Osteoblast (primary cell): ENCODE results near the gene ROPN1L. TPM values are rescaled to one million over a fixed set of nuclear protein-coding genes. Genes with fewer than 3 reads are reported as not detected.

Source experiments
- DNase-seq: peaks from one replicate; pipeline ENCODE4 v3.0.0; 2011; ENCODE audit warnings: low spot score, mixed read lengths; ENCODE audit not compliant: insufficient read length; ENCODE audit errors: missing footprints
- H2AFZ ChIP-seq: 2 replicates; pipeline ENCODE4 v1.6.0; 2011; ENCODE audit warnings: mild to moderate bottlenecking, low read length
- H3K27ac ChIP-seq: 2 replicates; pipeline ENCODE4 v1.5.1; 2011; ENCODE audit warnings: mild to moderate bottlenecking, low read depth, low read length, moderate library complexity
- H3K27me3 ChIP-seq: 2 replicates; pipeline ENCODE4 v1.6.0; 2012; ENCODE audit warnings: mild to moderate bottlenecking, control low read depth, inconsistent platforms, low read length, moderate library complexity; ENCODE audit not compliant: insufficient read depth
- H3K36me3 ChIP-seq: 2 replicates; pipeline ENCODE4 v1.5.1; 2011; ENCODE audit warnings: mild to moderate bottlenecking, low read length, control low read depth, moderate library complexity; ENCODE audit not compliant: insufficient read depth
- H3K4me1 ChIP-seq: 2 replicates; pipeline ENCODE4 v1.5.1; 2011; ENCODE audit warnings: mild to moderate bottlenecking, low read length, control low read depth, moderate library complexity; ENCODE audit not compliant: insufficient read depth
- H3K4me2 ChIP-seq: 2 replicates; pipeline ENCODE4 v1.6.0; 2011; ENCODE audit warnings: mild to moderate bottlenecking, low read length; ENCODE audit not compliant: insufficient read depth
- H3K4me3 ChIP-seq: fragments of 200-600 bp; sonication (generic); 3 replicates; pipeline ENCODE4 v1.5.1; 2012; ENCODE audit warnings: mild to moderate bottlenecking, low read length, inconsistent platforms; ENCODE audit not compliant: insufficient read depth
- H3K79me2 ChIP-seq: 2 replicates; pipeline ENCODE4 v1.6.0; 2012; ENCODE audit warnings: mild to moderate bottlenecking, low read length, control low read depth, inconsistent platforms; ENCODE audit not compliant: insufficient read depth
- H3K9me3 ChIP-seq: 2 replicates; pipeline ENCODE4 v1.5.1; 2011; ENCODE audit warnings: low read depth, low read length, control low read depth
- H4K20me1 ChIP-seq: 2 replicates; pipeline ENCODE4 v1.6.0; 2012; ENCODE audit warnings: mild to moderate bottlenecking, low read length, control low read depth; ENCODE audit not compliant: insufficient read depth
- total RNA-seq: library from RNA; depleted of rRNA; stranded (reverse); fragments of >200 nt; gene quantifications from 2 replicates; pipeline ENCODE4 v1.2.3, GENCODE V29; 2012
- TF ChIP-seq, protein P1 (sequence below): IDR thresholded peaks from 2 replicates; pipeline ENCODE4 v1.5.1; 2011; ENCODE audit warnings: mild to moderate bottlenecking, low read depth, low read length, moderate library complexity; ENCODE audit errors: extremely low read depth

ROPN1L gene
- total RNA-seq, 1 donor, result 0.72 TPM

DNA sequence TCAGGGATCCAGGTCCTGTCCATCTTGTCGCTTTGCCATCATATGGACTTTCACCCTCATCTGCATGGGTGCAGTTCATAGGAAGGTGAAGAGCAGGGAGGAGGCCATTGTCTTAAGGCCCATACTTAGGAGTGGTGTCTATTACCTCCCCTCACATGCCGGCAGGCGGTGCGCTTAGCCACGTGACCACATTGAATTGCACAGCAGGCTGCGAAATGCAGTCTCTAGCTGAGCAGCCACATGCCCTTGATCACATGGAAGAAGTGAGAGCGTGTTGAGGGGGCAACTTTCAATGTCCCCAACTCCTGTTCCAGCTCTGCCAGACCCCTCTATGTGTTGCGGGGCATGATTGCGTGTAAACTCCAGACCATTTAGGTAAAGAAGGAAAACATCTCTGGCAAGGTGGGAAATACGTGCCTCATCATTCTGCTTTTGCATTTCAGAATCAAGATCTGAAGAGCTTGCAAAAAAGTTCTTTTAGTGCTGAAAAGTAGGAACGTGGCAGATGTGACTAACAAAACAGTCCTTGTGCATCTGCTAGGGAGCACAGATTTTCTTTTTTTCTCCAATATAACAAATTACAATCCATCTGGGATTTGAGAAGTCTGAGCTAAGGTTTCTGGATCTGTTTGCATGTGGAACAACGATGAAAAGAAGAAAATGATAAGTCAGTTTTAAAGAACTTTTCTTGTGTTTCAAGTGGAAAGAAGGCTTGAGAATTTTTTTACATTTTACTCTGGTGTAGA, 34.4 kb downstream of the ROPN1L start:
- DNase-seq, result no peak

DNA sequence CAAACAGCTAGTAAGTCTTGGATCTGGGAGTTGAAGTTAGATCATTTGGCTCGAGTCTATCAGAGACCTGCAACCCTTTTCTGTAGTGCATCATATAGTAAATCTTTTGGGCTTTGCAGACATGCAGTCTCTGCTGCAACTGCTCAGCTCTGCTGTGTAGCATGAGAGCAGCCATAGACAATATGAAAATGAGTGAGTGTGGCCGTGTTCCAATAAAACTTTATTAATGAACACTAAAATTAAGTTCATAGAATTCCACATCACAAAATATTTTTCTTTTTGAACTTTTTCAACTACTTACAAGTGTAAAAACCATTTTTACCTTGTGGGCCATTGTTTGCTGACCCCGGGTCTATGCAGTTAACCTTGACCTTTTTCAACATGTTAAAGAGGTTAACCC, 35.2 kb downstream of the ROPN1L start:
- Histone ChIP-seq H4K20me1 (no peaks in the 10 kb centered on the region), H3K9me3 (no peaks in the 10 kb centered on the region), H3K4me3 (no peak overlapping the region), H3K27ac (no peak overlapping the region), H3K79me2 (no peaks in the 10 kb centered on the region), H3K27me3 (no peaks in the 10 kb centered on the region), H3K4me1 (peaks cover 25% of the 10 kb centered on the region), H2AFZ (no peak overlapping the region), H3K4me2 (no peak overlapping the region), H3K36me3 (no peaks in the 10 kb centered on the region)
- TF ChIP-seq, protein P1, sequence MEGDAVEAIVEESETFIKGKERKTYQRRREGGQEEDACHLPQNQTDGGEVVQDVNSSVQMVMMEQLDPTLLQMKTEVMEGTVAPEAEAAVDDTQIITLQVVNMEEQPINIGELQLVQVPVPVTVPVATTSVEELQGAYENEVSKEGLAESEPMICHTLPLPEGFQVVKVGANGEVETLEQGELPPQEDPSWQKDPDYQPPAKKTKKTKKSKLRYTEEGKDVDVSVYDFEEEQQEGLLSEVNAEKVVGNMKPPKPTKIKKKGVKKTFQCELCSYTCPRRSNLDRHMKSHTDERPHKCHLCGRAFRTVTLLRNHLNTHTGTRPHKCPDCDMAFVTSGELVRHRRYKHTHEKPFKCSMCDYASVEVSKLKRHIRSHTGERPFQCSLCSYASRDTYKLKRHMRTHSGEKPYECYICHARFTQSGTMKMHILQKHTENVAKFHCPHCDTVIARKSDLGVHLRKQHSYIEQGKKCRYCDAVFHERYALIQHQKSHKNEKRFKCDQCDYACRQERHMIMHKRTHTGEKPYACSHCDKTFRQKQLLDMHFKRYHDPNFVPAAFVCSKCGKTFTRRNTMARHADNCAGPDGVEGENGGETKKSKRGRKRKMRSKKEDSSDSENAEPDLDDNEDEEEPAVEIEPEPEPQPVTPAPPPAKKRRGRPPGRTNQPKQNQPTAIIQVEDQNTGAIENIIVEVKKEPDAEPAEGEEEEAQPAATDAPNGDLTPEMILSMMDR, result no peak
- DNase-seq, result no peak

More for the DNA sequence above, 34.4 kb downstream of the ROPN1L start:
- Histone ChIP-seq H3K36me3 (no peaks in the 10 kb centered on the region), H2AFZ (no peak overlapping the region), H3K27ac (no peak overlapping the region), H3K79me2 (no peaks in the 10 kb centered on the region), H3K27me3 (no peaks in the 10 kb centered on the region), H3K4me1 (peaks cover 25% of the 10 kb centered on the region), H3K4me3 (no peak overlapping the region), H3K4me2 (no peak overlapping the region), H3K9me3 (no peaks in the 10 kb centered on the region), H4K20me1 (no peaks in the 10 kb centered on the region)
- TF ChIP-seq, protein P1, result no peak

DNA sequence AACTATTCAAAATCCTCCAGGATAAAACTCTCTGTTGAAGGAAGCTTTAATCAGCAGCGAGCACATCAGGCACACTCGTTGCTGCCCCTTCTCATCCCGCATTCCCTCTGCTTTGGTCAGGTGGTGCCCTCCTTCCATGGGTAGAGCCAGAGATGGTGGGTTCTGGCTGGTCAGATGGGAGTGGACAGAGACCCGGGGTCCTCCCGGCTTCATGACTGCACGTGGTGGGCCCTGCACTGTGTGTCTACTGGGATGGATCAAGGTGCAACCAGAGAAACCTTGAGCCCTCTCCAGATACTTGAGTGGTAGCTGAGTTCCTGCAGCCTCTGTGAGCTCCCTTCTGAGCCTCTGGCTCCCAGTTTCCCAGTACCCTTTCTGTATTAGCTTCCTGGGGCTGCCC, 36.3 kb downstream of the ROPN1L start:
- no peaks in the 10 kb centered on the region for H3K36me3 ChIP-seq
- no peaks in the 10 kb centered on the region for H3K79me2 ChIP-seq
- no peak for DNase-seq
- no peak overlapping the region for H3K4me3 ChIP-seq
- no peaks in the 10 kb centered on the region for H4K20me1 ChIP-seq
- H3K27ac ChIP-seq, result peak overlapping the region; percentile 31
- H3K9me3 ChIP-seq, result no peaks in the 10 kb centered on the region
- H3K4me1 ChIP-seq, result peaks cover 25% of the 10 kb centered on the region
- TF ChIP-seq, protein P1, result no peak
- H3K27me3 ChIP-seq, result no peaks in the 10 kb centered on the region
- no peak overlapping the region for H2AFZ ChIP-seq
- H3K4me2 ChIP-seq, result no peak overlapping the region

DNA sequence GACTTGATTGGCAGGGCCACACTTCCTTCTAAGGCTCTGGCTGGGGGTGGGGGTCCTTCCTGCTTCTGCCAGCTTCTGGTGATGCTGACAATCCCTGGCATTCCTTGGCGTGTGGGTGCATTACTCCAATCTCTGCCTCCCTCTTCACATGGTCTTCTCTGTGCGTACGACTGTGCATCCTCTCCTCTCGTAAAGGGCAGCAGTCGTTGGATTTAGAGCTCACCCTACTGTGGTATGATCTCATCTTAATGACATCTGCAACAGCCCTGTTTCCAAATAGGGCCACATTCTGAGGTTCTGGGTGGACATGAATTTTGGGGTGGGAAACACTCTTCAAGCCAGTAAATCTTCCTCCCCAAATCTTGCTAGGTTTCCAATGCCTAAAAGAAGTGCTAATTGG, 36.8 kb downstream of the ROPN1L start:
- DNase-seq, result no peak
- Histone ChIP-seq H4K20me1 (no peaks in the 10 kb centered on the region), H3K4me2 (peak overlapping the region; percentile 63), H2AFZ (peak overlapping the region; percentile 18), H3K27ac (peak overlapping the region; percentile 31), H3K79me2 (no peaks in the 10 kb centered on the region), H3K36me3 (no peaks in the 10 kb centered on the region), H3K9me3 (no peaks in the 10 kb centered on the region), H3K27me3 (no peaks in the 10 kb centered on the region), H3K4me1 (peaks cover 25% of the 10 kb centered on the region), H3K4me3 (no peak overlapping the region)
- TF ChIP-seq, protein P1, result no peak
